Activated naive CD8-positive, alpha-beta T cell treated with anti-CD3 and anti-CD28 coated beads, Interleukin-2, amount 10 ng/mL, durations not matched to agents 7 days and 5 days (primary cell): ENCODE measurements around the gene NDUFAB1. TPM values are rescaled to one million over a fixed set of nuclear protein-coding genes. Genes with fewer than 3 reads are reported as not detected.
A peak's percentile ranks its signal among the peaks of the same experiment; 100 is the strongest.
"Not testable (repeated sequence)": the region's sequence is repeated elsewhere in the genome, so short reads cannot be mapped to it uniquely, and the experiment has no call there.

Source experiments
- ATAC-seq: fragments of 150-1000 bp; cut with Tn5 transposase; one replicate; pipeline ENCODE4 v1.10.0; 2021; ENCODE audit warnings: low read depth, moderate library complexity
- POLR2A ChIA-PET: fragments of 350-600 bp; sonication (Branson Sonifier 250); formaldehyde crosslinking; loops from one replicate; lab custom pipeline; 2021; ENCODE audit warnings: antibody characterized with exemption; lab: Charles Lee
- DNase-seq: peaks from one replicate; pipeline ENCODE4 v3.0.0; 2021
- H3K27ac Mint-ChIP-seq: one replicate; pipeline ENCODE4 v1.8.0; 2022; ENCODE audit warnings: mild to moderate bottlenecking, mixed read lengths
- H3K27me3 Mint-ChIP-seq: one replicate; pipeline ENCODE4 v1.8.0; 2022; ENCODE audit warnings: mild to moderate bottlenecking, moderate library complexity, mixed read lengths
- H3K36me3 Mint-ChIP-seq: one replicate; pipeline ENCODE4 v1.8.0; 2021; ENCODE audit warnings: mild to moderate bottlenecking, mixed read lengths
- H3K4me1 Mint-ChIP-seq: one replicate; pipeline ENCODE4 v1.8.0; 2021; ENCODE audit warnings: mixed read lengths
- H3K4me3 Mint-ChIP-seq: one replicate; pipeline ENCODE4 v1.8.0; 2022; ENCODE audit warnings: mild to moderate bottlenecking, moderate library complexity, mixed read lengths
- H3K9me3 Mint-ChIP-seq: one replicate; pipeline ENCODE4 v1.8.0; 2021; ENCODE audit warnings: mixed read lengths
- total RNA-seq, 2 experiments: library from RNA; stranded (reverse); gene quantifications; one replicate each; pipeline ENCODE4 v1.2.3, GENCODE V29; 2021

NDUFAB1 gene
- total RNA-seq = 10 to 100 TPM; 65.0 to 66.3 TPM

DNA sequence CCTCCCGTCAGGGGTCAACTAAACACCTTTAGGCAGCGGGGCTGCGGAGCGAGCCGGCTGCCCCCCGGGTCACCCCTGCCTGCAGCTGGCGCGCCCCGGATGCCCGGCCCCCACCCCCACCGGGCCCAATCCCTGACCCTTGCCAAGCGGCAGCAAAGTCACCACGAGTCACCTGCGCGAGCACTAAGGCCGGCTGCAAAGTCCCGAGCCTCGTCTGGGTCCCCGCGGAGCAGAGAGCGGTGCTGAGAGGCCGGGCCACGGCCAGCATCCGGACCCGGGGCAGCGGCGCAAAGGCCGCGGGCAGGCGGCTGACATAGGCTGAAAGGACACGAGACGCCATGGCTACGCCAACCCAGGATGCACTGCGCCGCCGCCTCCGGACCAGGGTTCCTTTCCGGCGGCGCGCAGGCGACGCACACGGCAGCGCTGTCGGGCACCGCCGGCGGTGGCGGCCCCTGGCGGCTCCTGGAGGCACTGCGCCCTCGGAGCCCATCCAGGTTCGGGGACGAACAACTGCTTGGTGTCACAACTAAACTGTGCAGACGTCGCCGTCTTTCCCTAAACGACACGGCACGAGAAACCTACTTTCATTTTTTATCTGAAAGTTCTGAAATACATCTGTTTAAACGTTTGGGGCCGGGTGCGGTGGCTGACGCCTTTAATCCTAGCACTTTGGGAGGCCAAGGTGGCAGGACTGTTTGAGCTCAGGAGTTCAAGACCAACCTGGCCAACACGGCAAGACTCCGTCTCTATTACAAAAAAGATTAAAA, at the start of gene NDUFAB1:
Gene NDUFAB1, minus strand, starts transcription at position 366 of the 770 bp plus-strand sequence. Its CDS starts 26 bp downstream, at position 340.
- Mint-ChIP-seq H3K36me3 (peaks cover 15% of the 10 kb centered on the region), H3K4me3 (peak within 1 kb of the TSS; percentile 84), H3K9me3 (no peaks in the 10 kb centered on the region), H3K4me1 (peaks cover 20% of the 10 kb centered on the region), H3K27me3 (no peaks in the 10 kb centered on the region), H3K27ac (peak within 1 kb of the TSS; percentile 79)
- peak; percentile 97 for DNase-seq
- ATAC-seq = peak; percentile 96
- POLR2A ChIA-PET = interaction anchor here (0.7 to 1.9 kb wide), 3 partner anchors 37 to 45 kb away, joined by 3 to 9 read pairs (median 4); partner anchors contain the start of genes DCTN5, EARS2, PALB2 and UBFD1

- peaks cover 28% of the 10 kb centered on the region for H3K36me3 Mint-ChIP-seq
- no peak for DNase-seq
- POLR2A ChIA-PET = interaction anchor here (0.6 to 2.3 kb wide), 4 partner anchors 21 to 184 kb away, joined by 3 to 21 read pairs (median 4); partner anchors contain the start of gene PLK1
- H3K4me1 Mint-ChIP-seq = peaks cover 21% of the 10 kb centered on the region
- ATAC-seq = no peak
- H3K27me3 Mint-ChIP-seq = no peaks in the 10 kb centered on the region
- peak overlapping the region; percentile 99 for H3K4me3 Mint-ChIP-seq
- peak overlapping the region; percentile 98 for H3K27ac Mint-ChIP-seq
- H3K9me3 Mint-ChIP-seq = no peaks in the 10 kb centered on the region
These were observed 46.2 kb upstream of the NDUFAB1 start for GRCh38 chr16:23642246-23642774.

DNA sequence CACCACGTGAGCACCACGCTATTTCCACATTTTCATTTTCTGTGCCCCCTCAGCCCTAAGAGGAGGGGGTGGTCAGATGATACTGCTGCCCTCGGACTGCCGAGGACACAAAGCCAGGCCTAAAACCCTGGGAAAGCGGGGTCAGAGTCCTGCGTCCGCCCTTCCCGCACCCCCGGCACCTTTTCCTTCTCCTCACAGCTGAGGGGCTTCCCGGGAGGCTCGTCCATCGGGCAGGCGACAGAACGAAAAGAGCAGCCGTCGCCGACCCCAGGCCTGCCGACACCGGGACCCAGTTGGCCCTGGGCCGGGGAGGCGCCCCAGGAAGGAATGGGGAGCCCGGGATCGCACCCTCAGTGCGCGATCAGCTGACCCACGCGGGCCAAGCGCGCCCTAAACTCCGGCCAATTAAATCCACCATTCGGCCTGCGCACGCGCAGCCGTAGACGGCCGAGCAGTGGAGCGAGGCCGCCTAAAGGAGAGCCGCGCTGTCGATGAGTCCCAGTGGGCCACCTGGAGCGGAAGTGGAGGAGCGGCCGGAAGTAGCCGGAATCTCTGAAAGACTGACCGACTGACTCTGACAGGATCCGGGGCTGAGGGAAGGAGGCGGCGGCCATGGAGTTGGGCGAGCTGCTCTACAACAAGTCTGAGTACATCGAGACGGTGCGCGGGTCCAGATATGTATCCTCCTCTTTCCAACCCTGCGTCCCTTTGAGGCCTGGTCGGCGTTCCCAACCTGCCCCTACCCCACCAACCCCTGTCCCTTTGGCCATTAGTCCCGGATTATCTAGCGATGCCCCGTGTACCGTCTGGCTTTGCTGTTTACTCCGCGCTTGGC, 45.0 kb upstream of the NDUFAB1 start, which contains the start of the genes DCTN5 and PALB2:
Gene DCTN5, plus strand, starts transcription at position 536 of the 835 bp plus-strand sequence. Its CDS starts 77 bp downstream, at position 613.
Gene PALB2, minus strand, starts transcription at position 380 of the 835 bp plus-strand sequence. Its CDS starts 153 bp downstream, at position 227.
- ATAC-seq = peak; percentile 99
- peak; percentile 86 for DNase-seq
- H3K4me1 Mint-ChIP-seq = peaks cover 20% of the 10 kb centered on the region

DNA sequence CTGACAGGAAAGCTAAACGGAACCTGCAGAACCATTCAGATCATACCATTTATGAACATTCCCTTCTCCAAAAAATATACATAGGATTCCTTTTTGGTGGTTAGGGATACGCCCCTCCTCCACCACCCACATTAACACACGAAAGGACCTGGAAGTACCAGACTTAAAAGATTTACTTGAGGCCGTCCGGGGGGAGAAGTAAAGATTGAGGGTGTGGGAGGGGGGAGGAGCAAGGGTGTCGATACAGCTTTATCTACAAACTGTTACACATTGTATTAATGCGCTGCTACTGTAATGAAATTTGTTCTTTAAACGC, 44.5 kb upstream of the NDUFAB1 start:
- ATAC-seq = no peak
- Mint-ChIP-seq H3K27ac (peak overlapping the region; percentile 98), H3K9me3 (no peaks in the 10 kb centered on the region), H3K4me1 (peaks cover 16% of the 10 kb centered on the region), H3K36me3 (peaks cover 19% of the 10 kb centered on the region), H3K27me3 (no peaks in the 10 kb centered on the region), H3K4me3 (peak overlapping the region; percentile 99)
- POLR2A ChIA-PET = interaction anchor here (1.0 to 1.2 kb wide), 3 partner anchors 44 to 50 kb away, joined by 3 to 4 read pairs (median 4); partner anchors contain the start of gene NDUFAB1
- DNase-seq = no peak

More for the DNA sequence above, 45.0 kb upstream of the NDUFAB1 start, which contains the start of the genes DCTN5 and PALB2:
- H3K27me3 Mint-ChIP-seq = no peaks in the 10 kb centered on the region
- H3K36me3 Mint-ChIP-seq = peaks cover 19% of the 10 kb centered on the region
- H3K4me3 Mint-ChIP-seq = peak within 1 kb of the TSS; percentile 99
- peak within 1 kb of the TSS; percentile 98 for H3K27ac Mint-ChIP-seq
- no peaks in the 10 kb centered on the region for H3K9me3 Mint-ChIP-seq
- POLR2A ChIA-PET = interaction anchor here (1.0 to 2.3 kb wide), 6 partner anchors 22 to 126 kb away, joined by 3 to 21 read pairs (median 4); partner anchors contain the start of genes NDUFAB1 and PLK1

- ATAC-seq (no peak), DNase-seq (no peak)
- no peak overlapping the region for H3K27ac Mint-ChIP-seq
- no peaks in the 10 kb centered on the region for H3K9me3 Mint-ChIP-seq
- peaks cover 16% of the 10 kb centered on the region for H3K36me3 Mint-ChIP-seq
- POLR2A ChIA-PET = no interaction called here
- H3K4me1 Mint-ChIP-seq = peaks cover 20% of the 10 kb centered on the region
- no peaks in the 10 kb centered on the region for H3K27me3 Mint-ChIP-seq
- H3K4me3 Mint-ChIP-seq = no peak overlapping the region
These were observed 39.8 kb upstream of the NDUFAB1 start for GRCh38 chr16:23635958-23636357.

DNA sequence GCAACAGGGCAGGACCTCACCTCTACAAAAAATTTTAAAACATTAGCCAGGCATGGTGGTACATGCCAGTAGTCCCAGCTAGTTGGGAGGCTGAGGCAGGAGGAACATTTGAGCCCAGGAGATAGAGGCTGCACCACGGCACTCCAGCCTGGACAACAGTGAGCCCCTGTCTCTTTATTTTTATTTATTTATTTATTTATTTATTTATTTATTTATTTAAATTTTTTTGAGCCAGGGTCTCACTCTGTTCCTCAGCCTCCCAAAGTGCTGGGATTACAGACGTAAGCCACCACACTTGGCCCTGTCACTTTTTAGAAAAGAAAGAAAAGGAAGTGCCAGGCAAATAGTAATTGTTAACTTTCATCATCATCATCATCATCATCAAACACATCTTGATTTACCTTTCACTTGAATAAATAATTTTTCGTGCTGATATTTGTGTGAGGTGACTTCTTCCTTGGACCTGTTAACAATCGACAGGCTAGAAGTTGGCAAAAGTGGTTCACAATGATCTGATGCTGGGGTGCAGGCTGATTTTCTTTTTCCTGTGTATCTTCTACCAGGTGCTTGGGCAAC, 38.4 kb upstream of the NDUFAB1 start:
- H3K9me3 Mint-ChIP-seq = no peaks in the 10 kb centered on the region

DNA sequence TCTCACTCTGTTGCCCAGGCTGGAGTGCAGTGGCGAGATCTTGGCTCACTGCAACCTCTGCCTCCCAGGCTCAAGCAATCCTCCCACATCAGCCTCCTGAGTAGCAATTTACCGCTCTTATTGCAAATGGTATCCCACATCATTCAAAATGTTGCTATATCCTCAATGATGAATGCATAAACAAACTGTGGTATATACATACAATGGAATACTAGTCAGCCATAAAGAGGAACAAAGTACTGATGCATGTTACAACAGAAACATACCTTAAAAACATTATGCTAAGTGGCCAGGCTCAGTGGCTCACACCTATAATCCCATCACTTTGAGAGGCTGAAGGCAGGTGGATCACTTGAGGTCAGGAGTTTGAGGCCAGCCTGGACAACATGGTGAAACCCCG, 35.8 kb upstream of the NDUFAB1 start:
- POLR2A ChIA-PET, ATAC-seq, H3K27ac Mint-ChIP-seq, H3K9me3 Mint-ChIP-seq, H3K4me1 Mint-ChIP-seq, H3K4me3 Mint-ChIP-seq, H3K27me3 Mint-ChIP-seq, DNase-seq: not testable (repeated sequence)
- peaks cover 21% of the 10 kb centered on the region for H3K36me3 Mint-ChIP-seq

More for the DNA sequence above, 38.4 kb upstream of the NDUFAB1 start:
- Mint-ChIP-seq H3K4me3 (no peak overlapping the region), H3K27me3 (no peaks in the 10 kb centered on the region), H3K36me3 (peaks cover 18% of the 10 kb centered on the region), H3K27ac (no peak overlapping the region), H3K4me1 (peaks cover 11% of the 10 kb centered on the region)
- no peak for ATAC-seq
- POLR2A ChIA-PET = no interaction called here
- no peak for DNase-seq

- H3K9me3 Mint-ChIP-seq = no peaks in the 10 kb centered on the region
- H3K4me3 Mint-ChIP-seq = no peak overlapping the region
- peaks cover 19% of the 10 kb centered on the region for H3K36me3 Mint-ChIP-seq
- POLR2A ChIA-PET = no interaction called here
- ATAC-seq (no peak), DNase-seq (no peak)
- no peaks in the 10 kb centered on the region for H3K27me3 Mint-ChIP-seq
- no peak overlapping the region for H3K27ac Mint-ChIP-seq
- peaks cover 9% of the 10 kb centered on the region for H3K4me1 Mint-ChIP-seq
These were observed 33.4 kb upstream of the NDUFAB1 start for GRCh38 chr16:23629516-23629915.

GRCh38 chr16:23624092-23624491, 28.0 kb upstream of the NDUFAB1 start:
- no peak for DNase-seq
- POLR2A ChIA-PET = no interaction called here

DNA sequence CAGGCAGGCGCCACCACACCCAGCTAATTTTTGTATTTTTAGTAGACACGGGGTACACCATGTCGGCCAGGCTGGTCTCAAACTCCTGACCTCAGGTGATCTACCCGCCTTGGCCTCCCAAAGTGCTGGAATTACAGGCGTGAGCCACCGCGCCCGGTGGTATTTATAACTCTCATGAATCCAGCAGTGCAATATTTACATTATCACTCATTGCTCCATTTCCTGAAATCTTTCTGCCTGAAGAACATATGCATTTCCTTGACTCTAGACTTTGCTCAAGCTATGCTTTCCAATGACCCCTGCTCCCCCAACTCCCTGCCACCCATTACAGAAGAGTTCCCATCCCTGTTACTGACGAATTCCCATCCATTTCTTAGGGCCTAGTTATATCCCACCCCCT, 19.7 kb upstream of the NDUFAB1 start:
- H3K4me1 Mint-ChIP-seq = peaks cover 4% of the 10 kb centered on the region
- no peaks in the 10 kb centered on the region for H3K9me3 Mint-ChIP-seq
- DNase-seq (no peak), ATAC-seq (no peak)
- H3K36me3 Mint-ChIP-seq = peaks cover 20% of the 10 kb centered on the region
- H3K4me3 Mint-ChIP-seq = no peak overlapping the region
- POLR2A ChIA-PET = no interaction called here
- H3K27ac Mint-ChIP-seq = no peak overlapping the region
- no peaks in the 10 kb centered on the region for H3K27me3 Mint-ChIP-seq

More at GRCh38 chr16:23624092-23624491, 28.0 kb upstream of the NDUFAB1 start:
- no peak for ATAC-seq
- no peaks in the 10 kb centered on the region for H3K27me3 Mint-ChIP-seq
- no peaks in the 10 kb centered on the region for H3K4me1 Mint-ChIP-seq
- no peak overlapping the region for H3K27ac Mint-ChIP-seq
- H3K4me3 Mint-ChIP-seq = no peak overlapping the region
- H3K36me3 Mint-ChIP-seq = peaks cover 19% of the 10 kb centered on the region
- H3K9me3 Mint-ChIP-seq = no peaks in the 10 kb centered on the region

GRCh38 chr16:23611936-23612335, 15.8 kb upstream of the NDUFAB1 start:
- Mint-ChIP-seq H3K4me1 (peaks cover under 1% of the 10 kb centered on the region), H3K4me3 (no peak overlapping the region), H3K36me3 (peaks cover 16% of the 10 kb centered on the region), H3K27ac (no peak overlapping the region), H3K27me3 (no peaks in the 10 kb centered on the region), H3K9me3 (no peaks in the 10 kb centered on the region)
- ATAC-seq (no peak), DNase-seq (no peak)
- POLR2A ChIA-PET = no interaction called here

DNA sequence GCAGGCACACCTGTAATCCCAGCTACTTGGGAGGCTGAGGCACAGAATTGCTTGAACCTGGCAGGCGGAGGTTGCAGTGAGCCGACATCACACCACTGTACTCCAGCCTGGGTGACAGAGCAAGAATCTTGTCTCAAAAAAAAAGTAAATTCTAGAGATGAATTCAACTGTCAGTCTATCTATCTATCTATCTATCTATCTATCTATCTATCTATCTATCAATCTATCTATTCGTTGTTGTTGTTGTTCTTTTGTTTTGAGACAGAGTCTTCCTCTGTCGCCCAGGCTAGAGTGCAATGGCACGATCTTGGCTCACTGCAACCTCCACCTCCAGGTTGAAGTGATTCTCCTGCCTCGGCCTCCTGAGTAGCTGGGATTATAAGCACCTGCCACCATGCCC, 14.8 kb upstream of the NDUFAB1 start:
- H3K4me3 Mint-ChIP-seq, H3K27me3 Mint-ChIP-seq: not testable (repeated sequence)

More for the DNA sequence above, 14.8 kb upstream of the NDUFAB1 start:
- DNase-seq, H3K4me1 Mint-ChIP-seq, H3K27ac Mint-ChIP-seq, ATAC-seq, H3K9me3 Mint-ChIP-seq: not testable (repeated sequence)
- H3K36me3 Mint-ChIP-seq = peaks cover 14% of the 10 kb centered on the region
- POLR2A ChIA-PET = interaction anchor here (0.6 kb wide), 1 partner anchor 90 kb away, joined by 3 read pairs; no protein-coding TSS in a partner anchor
